NCI-H1417 treated with DMSO at 0.1 percent for 48 hours (cell line): Measurements from ENCODE around the gene VPS37B.

Experiments
- DNase-seq: peaks from one replicate; lab custom pipeline; 2025; lab: John Stamatoyannopoulos, UW

VPS37B gene

GRCh38 chr12:122851820-122852219 is 44.1 kb downstream of the VPS37B start:
- DNase-seq, result no peak

- DNase-seq, result no peak
These were observed 45.1 kb downstream of the VPS37B start for GRCh38 chr12:122850695-122851350.

GRCh38 chr12:122850048-122850445 is 45.9 kb downstream of the VPS37B start:
- DNase-seq, result no peak

GRCh38 chr12:122849352-122850047 is 46.4 kb downstream of the VPS37B start:
- no peak for DNase-seq

- no peak for DNase-seq
These were observed 47.2 kb downstream of the VPS37B start for GRCh38 chr12:122848471-122849351.

- no peak for DNase-seq
These were observed 48.0 kb downstream of the VPS37B start for GRCh38 chr12:122847921-122848421.

GRCh38 chr12:122847516-122847836 is 48.4 kb downstream of the VPS37B start:
- no peak for DNase-seq

GRCh38 chr12:122846622-122847515 is 49.1 kb downstream of the VPS37B start:
- DNase-seq, result no peak

GRCh38 chr12:122845865-122846621 is 49.9 kb downstream of the VPS37B start:
- no peak for DNase-seq

GRCh38 chr12:122845041-122845864 is 50.7 kb downstream of the VPS37B start:
- no peak for DNase-seq

GRCh38 chr12:122844366-122844971 is 51.5 kb downstream of the VPS37B start:
- DNase-seq, result no peak

- DNase-seq, result no peak
These were observed 52.5 kb downstream of the VPS37B start for GRCh38 chr12:122843455-122843854.

- no peak for DNase-seq
These were observed 53.2 kb downstream of the VPS37B start for GRCh38 chr12:122842505-122843405.

GRCh38 chr12:122841544-122842321 is 54.2 kb downstream of the VPS37B start:
- DNase-seq, result no peak

- DNase-seq, result no peak
These were observed 55.1 kb downstream of the VPS37B start for GRCh38 chr12:122840580-122841513.

- DNase-seq, result no peak
These were observed 55.9 kb downstream of the VPS37B start for GRCh38 chr12:122839907-122840554.
